Measurements from ENCODE around the gene IL22RA1.

- TF ChIP-seq, protein P1, sequence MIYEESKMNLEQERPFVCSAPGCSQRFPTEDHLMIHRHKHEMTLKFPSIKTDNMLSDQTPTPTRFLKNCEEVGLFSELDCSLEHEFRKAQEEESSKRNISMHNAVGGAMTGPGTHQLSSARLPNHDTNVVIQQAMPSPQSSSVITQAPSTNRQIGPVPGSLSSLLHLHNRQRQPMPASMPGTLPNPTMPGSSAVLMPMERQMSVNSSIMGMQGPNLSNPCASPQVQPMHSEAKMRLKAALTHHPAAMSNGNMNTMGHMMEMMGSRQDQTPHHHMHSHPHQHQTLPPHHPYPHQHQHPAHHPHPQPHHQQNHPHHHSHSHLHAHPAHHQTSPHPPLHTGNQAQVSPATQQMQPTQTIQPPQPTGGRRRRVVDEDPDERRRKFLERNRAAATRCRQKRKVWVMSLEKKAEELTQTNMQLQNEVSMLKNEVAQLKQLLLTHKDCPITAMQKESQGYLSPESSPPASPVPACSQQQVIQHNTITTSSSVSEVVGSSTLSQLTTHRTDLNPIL (CRISPR knock-in tag; IDR thresholded peaks at IDR 0.05; ENCODE audit: low read depth): no peak
- TF ChIP-seq POU6F1 (CRISPR knock-in tag; IDR thresholded peaks at IDR 0.05; ENCODE audit: borderline replicate concordance, low read depth): no peak
- no peak for TF ChIP-seq RARB (CRISPR knock-in tag; IDR thresholded peaks at IDR 0.05)
- TF ChIP-seq ARNTL (CRISPR knock-in tag; IDR thresholded peaks at IDR 0.05; ENCODE audit: borderline replicate concordance, low read depth): no peak
- TF ChIP-seq, protein P2, sequence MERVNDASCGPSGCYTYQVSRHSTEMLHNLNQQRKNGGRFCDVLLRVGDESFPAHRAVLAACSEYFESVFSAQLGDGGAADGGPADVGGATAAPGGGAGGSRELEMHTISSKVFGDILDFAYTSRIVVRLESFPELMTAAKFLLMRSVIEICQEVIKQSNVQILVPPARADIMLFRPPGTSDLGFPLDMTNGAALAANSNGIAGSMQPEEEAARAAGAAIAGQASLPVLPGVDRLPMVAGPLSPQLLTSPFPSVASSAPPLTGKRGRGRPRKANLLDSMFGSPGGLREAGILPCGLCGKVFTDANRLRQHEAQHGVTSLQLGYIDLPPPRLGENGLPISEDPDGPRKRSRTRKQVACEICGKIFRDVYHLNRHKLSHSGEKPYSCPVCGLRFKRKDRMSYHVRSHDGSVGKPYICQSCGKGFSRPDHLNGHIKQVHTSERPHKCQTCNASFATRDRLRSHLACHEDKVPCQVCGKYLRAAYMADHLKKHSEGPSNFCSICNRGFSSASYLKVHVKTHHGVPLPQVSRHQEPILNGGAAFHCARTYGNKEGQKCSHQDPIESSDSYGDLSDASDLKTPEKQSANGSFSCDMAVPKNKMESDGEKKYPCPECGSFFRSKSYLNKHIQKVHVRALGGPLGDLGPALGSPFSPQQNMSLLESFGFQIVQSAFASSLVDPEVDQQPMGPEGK (CRISPR knock-in tag; IDR thresholded peaks at IDR 0.05; ENCODE audit: borderline replicate concordance): no peak
- no peak for TF ChIP-seq TOX (CRISPR knock-in tag; IDR thresholded peaks at IDR 0.05; ENCODE audit: borderline replicate concordance)
- no peak for TF ChIP-seq BACH2 (CRISPR knock-in tag; IDR thresholded peaks at IDR 0.05; ENCODE audit: borderline replicate concordance)
- no peak for TF ChIP-seq TCF4 (CRISPR knock-in tag; IDR thresholded peaks at IDR 0.05; ENCODE audit: borderline replicate concordance)
These were observed 31.0 kb upstream of the IL22RA1 start for GRCh38 chr1:24173638-24174575.

All from SK-N-SH treated with all-trans-retinoic acid at 6 μM for 48 hours (cell line).